ENCODE results near the gene TRPC4AP.

DNA sequence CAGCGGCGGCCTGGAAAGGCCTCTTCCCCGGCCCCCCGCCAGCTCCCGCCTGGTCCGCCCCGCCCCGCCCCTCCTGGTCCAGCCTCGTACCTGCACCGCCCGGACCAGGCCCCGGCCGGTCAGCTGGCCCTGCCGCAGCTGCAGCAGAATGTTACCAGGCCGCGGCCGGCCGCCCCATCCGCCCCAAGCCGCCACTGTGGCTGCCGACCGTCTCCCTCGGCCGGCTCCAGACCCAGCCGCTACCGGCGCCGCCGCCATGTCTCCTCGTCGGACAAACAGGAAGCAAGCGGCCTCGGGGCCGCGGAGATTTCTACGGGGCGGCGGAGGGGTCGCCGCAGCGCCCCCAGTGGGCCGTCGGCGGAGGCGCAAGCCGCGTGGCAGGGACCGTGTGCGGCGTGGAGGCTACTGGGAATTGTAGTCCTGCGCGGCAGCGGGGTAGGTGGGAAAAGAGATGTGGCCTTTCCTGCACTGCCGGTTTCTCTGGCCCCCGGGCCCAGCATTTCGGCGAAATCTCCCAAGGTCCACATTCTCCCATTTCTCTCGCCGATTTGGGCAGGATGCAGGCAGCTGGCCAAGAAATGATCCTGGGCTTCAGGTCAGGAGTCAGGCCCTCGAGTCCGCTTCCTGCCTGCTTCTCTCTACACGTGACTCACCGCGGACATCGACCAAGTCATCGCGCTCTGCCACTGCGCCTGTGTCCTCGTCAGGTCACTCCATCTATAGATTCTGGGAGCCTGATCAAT lies at the start of gene TRPC4AP:
- peak; percentile 48 for TF ChIP-seq POLR2A (IDR thresholded peaks at IDR 0.05; ENCODE audit: borderline replicate concordance, extremely low read depth, insufficient read depth, insufficient read length)
- TF ChIP-seq, protein P1, sequence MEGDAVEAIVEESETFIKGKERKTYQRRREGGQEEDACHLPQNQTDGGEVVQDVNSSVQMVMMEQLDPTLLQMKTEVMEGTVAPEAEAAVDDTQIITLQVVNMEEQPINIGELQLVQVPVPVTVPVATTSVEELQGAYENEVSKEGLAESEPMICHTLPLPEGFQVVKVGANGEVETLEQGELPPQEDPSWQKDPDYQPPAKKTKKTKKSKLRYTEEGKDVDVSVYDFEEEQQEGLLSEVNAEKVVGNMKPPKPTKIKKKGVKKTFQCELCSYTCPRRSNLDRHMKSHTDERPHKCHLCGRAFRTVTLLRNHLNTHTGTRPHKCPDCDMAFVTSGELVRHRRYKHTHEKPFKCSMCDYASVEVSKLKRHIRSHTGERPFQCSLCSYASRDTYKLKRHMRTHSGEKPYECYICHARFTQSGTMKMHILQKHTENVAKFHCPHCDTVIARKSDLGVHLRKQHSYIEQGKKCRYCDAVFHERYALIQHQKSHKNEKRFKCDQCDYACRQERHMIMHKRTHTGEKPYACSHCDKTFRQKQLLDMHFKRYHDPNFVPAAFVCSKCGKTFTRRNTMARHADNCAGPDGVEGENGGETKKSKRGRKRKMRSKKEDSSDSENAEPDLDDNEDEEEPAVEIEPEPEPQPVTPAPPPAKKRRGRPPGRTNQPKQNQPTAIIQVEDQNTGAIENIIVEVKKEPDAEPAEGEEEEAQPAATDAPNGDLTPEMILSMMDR (IDR thresholded peaks at IDR 0.05 in 2 of 3, conservative IDR thresholded peaks at IDR 0.05 in 1 of 3; ENCODE audit: borderline replicate concordance in 1 of 3, insufficient read depth in 1 of 3, low read depth in 2 of 3, low read length in 2 of 3), result peak; percentile 74 to 94 (median 85)
